Loucy (cell line): ENCODE measurements around the gene ARHGEF33.

ENCODE experiments used
- CTCF ChIP-seq: fragments of 200-600 bp; sonication (generic); conservative IDR thresholded peaks from 2 replicates; pipeline ENCODE4 v1.5.1; 2014; ENCODE audit warnings: mild to moderate bottlenecking, antibody characterized with exemption, low read length
- EZH2phosphoT487 ChIP-seq: fragments of 200-600 bp; IDR thresholded peaks from 2 replicates; pipeline ENCODE4 v1.6.1; 2018; ENCODE audit warnings: antibody characterized with exemption, mild to moderate bottlenecking, moderate library complexity, borderline replicate concordance

- no peak for TF ChIP-seq CTCF
- no peak for TF ChIP-seq EZH2phosphoT487
Observed at GRCh38 chr2:38889575-38889974, at the start of gene ARHGEF33.
